ENCODE results near the gene LHX6. TPM values are rescaled to one million over a fixed set of nuclear protein-coding genes. Genes with fewer than 3 reads are reported as not detected.

Gene LHX6
- total and polyA plus RNA-seq, 2 of the 8 experiments (the other 6 are each of a cell fraction or from before 2014, with no cell fraction given): 0.92 to 1.2 TPM

- Histone ChIP-seq H3K79me2 (ENCODE audit: control insufficient read depth in 1 of 2, insufficient read depth in 2 of 2, low read length in 2 of 2) (peaks cover 0 to 5% of the 10 kb centered on the region in 2 experiments; a peak in 1 of 4 replicates), H3K18ac (ENCODE audit: extremely low read depth, low read length) (no peak overlapping the region), H2BK120ac (replicated peaks; ENCODE audit: low read depth, low read length) (no peak overlapping the region), H4K8ac (ENCODE audit: extremely low read depth, insufficient read depth, low read length) (no peak overlapping the region), H2BK5ac (ENCODE audit: low read depth, low read length) (no peak overlapping the region), H3K9ac (replicated peaks in 1 of 4; ENCODE audit: extremely low read depth in 1 of 4, low read depth in 3 of 4, low read length in 3 of 4) (no peak overlapping the region), H3K79me1 (ENCODE audit: low read depth, low read length) (0 out of 2 replicates have a peak, but pooled peaks cover 2% of the 10 kb centered on the region), H2BK12ac (ENCODE audit: low read depth, low read length) (no peak overlapping the region), H3K9me3 (ENCODE audit: insufficient read depth in 2 of 2, low read depth in 1 of 2, low read length in 1 of 2) (peaks cover 0 to 4% of the 10 kb centered on the region in 2 experiments; a peak in 2 of 4 replicates), H3K36me3 (ENCODE audit: control insufficient read depth in 2 of 4, insufficient read depth in 4 of 4, low read length in 3 of 4) (no peaks in the 10 kb centered on the region), H2BK20ac (ENCODE audit: low read length) (no peak overlapping the region), H3K4ac (replicated peaks; ENCODE audit: insufficient read length, low read depth, low read length) (no peak overlapping the region), H4K91ac (replicated peaks; ENCODE audit: insufficient read length, low read length) (no peak overlapping the region), H4K20me1 (replicated peaks in 1 of 2; ENCODE audit: control insufficient read depth in 1 of 2, insufficient read depth in 2 of 2, low read length in 2 of 2) (no peaks in the 10 kb centered on the region), H3K23ac (ENCODE audit: insufficient read length) (no peak overlapping the region), H3K4me1 (replicated peaks in 1 of 4; ENCODE audit: control insufficient read depth in 3 of 4, insufficient read depth in 4 of 4, low read length in 3 of 4) (peaks cover 0 to 4% (median 0%) of the 10 kb centered on the region in 4 experiments; a peak in 2 of 7 replicates), H3K4me3 (ENCODE audit: extremely low read depth in 1 of 4, insufficient read depth in 2 of 4, low read depth in 3 of 4, low read length in 4 of 4) (no peak overlapping the region), H2AFZ (ENCODE audit: low read length) (no peak overlapping the region), H4K5ac (ENCODE audit: insufficient read length, low read depth, low read length) (no peak overlapping the region), H3K23me2 (ENCODE audit: low read depth, low read length) (peaks cover 2% of the 10 kb centered on the region), H3K4me2 (ENCODE audit: insufficient read depth in 1 of 2, low read depth in 2 of 2, low read length in 2 of 2) (no peak overlapping the region), H3K27ac (ENCODE audit: low read depth, low read length) (no peak overlapping the region), H3K27me3 (replicated peaks in 1 of 4; ENCODE audit: control insufficient read depth in 3 of 4, extremely low read depth in 1 of 4, insufficient read depth in 3 of 4, low read length in 3 of 4) (no peaks in the 10 kb centered on the region; a peak in 1 of 7 replicates), H2BK15ac (ENCODE audit: low read length) (no peak overlapping the region), H3K14ac (ENCODE audit: insufficient read length) (no peak overlapping the region), H3K56ac (replicated peaks; ENCODE audit: insufficient read length, low read depth, low read length) (no peak overlapping the region), H2AK5ac (ENCODE audit: low read depth, low read length) (no peak overlapping the region)
- DNase-seq (ENCODE audit: low read depth in 1 of 2, low spot score in 2 of 2): no peak
- ChIA-PET POLR2A (ENCODE audit: partially characterized antibody) (no interaction called here), CTCF (ENCODE audit: partially characterized antibody) (no interaction called here)
- no peak for TF ChIP-seq ATF2 (IDR thresholded peaks at IDR 0.05; ENCODE audit: low read length)
- TF ChIP-seq KDM1A (IDR thresholded peaks at IDR 0.05; ENCODE audit: borderline replicate concordance, low read length): peak; percentile 80; the same call in 1 of the 2 replicates
- no peak for FAIRE-seq
These were observed 66.3 kb downstream of the LHX6 start for GRCh38 chr9:122162415-122162814.
